Smooth muscle cell (in vitro differentiated cells): ENCODE measurements around the gene PRKCZ. TPM values are rescaled to one million over a fixed set of nuclear protein-coding genes. Genes with fewer than 3 reads are reported as not detected.

Experiments
- DNase-seq: peaks from one replicate; lab custom pipeline; 2025; ENCODE audit not compliant: unreplicated experiment; lab: John Stamatoyannopoulos, UW
- H2AFZ ChIP-seq: fragments of 200-600 bp; sonication (generic); 2 replicates; pipeline ENCODE4 v1.6.0; 2016; ENCODE audit warnings: antibody characterized with exemption, low read depth, mild to moderate bottlenecking
- H3F3A ChIP-seq: fragments of 200-600 bp; sonication (generic); 2 replicates; pipeline ENCODE4 v1.6.0; 2017; ENCODE audit warnings: antibody characterized with exemption, low read depth
- H3K27ac ChIP-seq: fragments of 200-600 bp; sonication (generic); 2 replicates; pipeline ENCODE4 v1.5.1; 2016; ENCODE audit warnings: low read depth, mild to moderate bottlenecking
- H3K27me3 ChIP-seq: fragments of 200-600 bp; sonication (generic); 2 replicates; pipeline ENCODE4 v1.6.1; 2016; ENCODE audit warnings: low read depth, mild to moderate bottlenecking
- H3K36me3 ChIP-seq: fragments of 200-600 bp; sonication (generic); 2 replicates; pipeline ENCODE4 v1.5.1; 2016; ENCODE audit warnings: low read depth
- H3K4me1 ChIP-seq: fragments of 200-600 bp; sonication (generic); 2 replicates; pipeline ENCODE4 v1.5.1; 2016; ENCODE audit warnings: low read depth
- H3K4me2 ChIP-seq: fragments of 200-600 bp; sonication (generic); 2 replicates; pipeline ENCODE4 v1.6.0; 2016; ENCODE audit warnings: mild to moderate bottlenecking
- H3K4me3 ChIP-seq: fragments of 200-600 bp; sonication (generic); 2 replicates; pipeline ENCODE4 v1.5.1; 2016; ENCODE audit warnings: mild to moderate bottlenecking
- H3K79me2 ChIP-seq: fragments of 200-600 bp; sonication (generic); 2 replicates; pipeline ENCODE4 v1.6.0; 2016; ENCODE audit warnings: low read depth, mild to moderate bottlenecking
- H3K9ac ChIP-seq: fragments of 200-600 bp; sonication (generic); 2 replicates; pipeline ENCODE4 v1.6.0; 2016; ENCODE audit warnings: low read depth
- H3K9me3 ChIP-seq: fragments of 200-600 bp; sonication (generic); replicated peaks from 2 replicates; pipeline ENCODE4 v1.5.1; 2016; ENCODE audit warnings: low read depth
- H4K20me1 ChIP-seq: fragments of 200-600 bp; sonication (generic); 2 replicates; pipeline ENCODE4 v1.6.0; 2016; ENCODE audit warnings: low read depth
- WGBS: methylation state at CpG from one replicate; pipeline ENCODE4 v1.1.7; 2016; ENCODE audit warnings: low lambda C conversion rate; 5-methylcytosine and 5-hydroxymethylcytosine counted together
- polyA plus RNA-seq: library from polyadenylated mRNA; unstranded; fragments of >200 nt; fragmentation: Nextera tagmentation; extraction: Ambion mirVana; gene quantifications from 2 replicates; pipeline ENCODE4 v1.2.1, GENCODE V29; 2016
- total RNA-seq: library from RNA; depleted of rRNA; stranded (reverse); fragments of >200 nt; gene quantifications from 2 replicates; pipeline ENCODE4 v1.2.3, GENCODE V29; 2014
- TF ChIP-seq, protein P1 (sequence below): fragments of 200-600 bp; sonication (generic); IDR thresholded peaks from 2 replicates; pipeline ENCODE4 v1.5.1; 2017; ENCODE audit warnings: borderline replicate concordance, mild to moderate bottlenecking, antibody characterized with exemption; ENCODE audit not compliant: insufficient read depth, poor library complexity, severe bottlenecking

The PRKCZ gene
- total and polyA plus RNA-seq, 2 experiments from 2014 or later = 5.8 to 10.3 TPM

DNA sequence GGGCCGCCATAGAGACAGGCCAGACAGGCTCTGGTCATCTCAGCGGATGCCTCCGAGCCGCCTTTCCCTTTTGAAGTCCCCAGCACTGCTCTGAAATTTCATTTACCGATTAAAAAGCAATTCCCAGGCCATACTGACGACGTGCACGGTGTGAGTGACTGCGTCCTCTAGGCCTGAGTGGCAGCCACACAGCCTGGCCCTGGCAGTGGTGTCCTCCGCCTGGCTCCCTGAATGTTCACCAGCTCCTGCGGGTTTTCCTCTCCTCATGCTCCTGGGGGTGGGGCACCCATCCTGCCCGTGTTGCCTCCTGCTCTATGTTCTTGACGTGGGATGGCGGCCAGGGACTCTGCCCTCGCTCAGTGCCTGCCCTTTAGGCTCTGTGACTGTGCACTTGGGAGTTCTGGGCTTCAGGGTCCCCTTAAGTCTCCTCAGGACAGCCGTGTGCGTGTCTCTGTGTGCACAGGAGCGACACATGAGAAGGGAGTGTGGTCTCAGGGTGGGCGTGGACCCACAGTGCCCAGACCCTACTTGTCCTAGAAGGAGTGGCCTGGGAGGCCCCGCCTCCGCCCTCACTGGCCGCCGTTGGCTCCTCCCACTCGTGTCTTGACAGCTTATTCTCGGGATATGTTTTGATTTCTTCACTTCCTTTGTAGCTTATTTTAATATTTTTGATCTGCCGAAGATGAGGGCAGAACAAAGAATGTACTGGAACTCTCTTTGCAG is 181.5 kb downstream of the PRKCZ start:
- Histone ChIP-seq H3F3A (peaks cover 8% of the 10 kb centered on the region), H4K20me1 (peaks cover 81% of the 10 kb centered on the region), H3K4me3 (peak overlapping the region; percentile 74), H3K27me3 (no peaks in the 10 kb centered on the region), H3K36me3 (no peaks in the 10 kb centered on the region), H3K9ac (peak overlapping the region; percentile 72), H3K9me3 (no peaks in the 10 kb centered on the region), H3K4me1 (peaks cover 51% of the 10 kb centered on the region), H3K79me2 (peaks cover 81% of the 10 kb centered on the region), H3K27ac (peak overlapping the region; percentile 80), H3K4me2 (peak overlapping the region; percentile 98), H2AFZ (no peak overlapping the region)
- TF ChIP-seq, protein P1, sequence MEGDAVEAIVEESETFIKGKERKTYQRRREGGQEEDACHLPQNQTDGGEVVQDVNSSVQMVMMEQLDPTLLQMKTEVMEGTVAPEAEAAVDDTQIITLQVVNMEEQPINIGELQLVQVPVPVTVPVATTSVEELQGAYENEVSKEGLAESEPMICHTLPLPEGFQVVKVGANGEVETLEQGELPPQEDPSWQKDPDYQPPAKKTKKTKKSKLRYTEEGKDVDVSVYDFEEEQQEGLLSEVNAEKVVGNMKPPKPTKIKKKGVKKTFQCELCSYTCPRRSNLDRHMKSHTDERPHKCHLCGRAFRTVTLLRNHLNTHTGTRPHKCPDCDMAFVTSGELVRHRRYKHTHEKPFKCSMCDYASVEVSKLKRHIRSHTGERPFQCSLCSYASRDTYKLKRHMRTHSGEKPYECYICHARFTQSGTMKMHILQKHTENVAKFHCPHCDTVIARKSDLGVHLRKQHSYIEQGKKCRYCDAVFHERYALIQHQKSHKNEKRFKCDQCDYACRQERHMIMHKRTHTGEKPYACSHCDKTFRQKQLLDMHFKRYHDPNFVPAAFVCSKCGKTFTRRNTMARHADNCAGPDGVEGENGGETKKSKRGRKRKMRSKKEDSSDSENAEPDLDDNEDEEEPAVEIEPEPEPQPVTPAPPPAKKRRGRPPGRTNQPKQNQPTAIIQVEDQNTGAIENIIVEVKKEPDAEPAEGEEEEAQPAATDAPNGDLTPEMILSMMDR = no peak
- 24% methylated on average over 26 of the region's 26 CpGs for WGBS
- DNase-seq = peak; percentile 75

DNA sequence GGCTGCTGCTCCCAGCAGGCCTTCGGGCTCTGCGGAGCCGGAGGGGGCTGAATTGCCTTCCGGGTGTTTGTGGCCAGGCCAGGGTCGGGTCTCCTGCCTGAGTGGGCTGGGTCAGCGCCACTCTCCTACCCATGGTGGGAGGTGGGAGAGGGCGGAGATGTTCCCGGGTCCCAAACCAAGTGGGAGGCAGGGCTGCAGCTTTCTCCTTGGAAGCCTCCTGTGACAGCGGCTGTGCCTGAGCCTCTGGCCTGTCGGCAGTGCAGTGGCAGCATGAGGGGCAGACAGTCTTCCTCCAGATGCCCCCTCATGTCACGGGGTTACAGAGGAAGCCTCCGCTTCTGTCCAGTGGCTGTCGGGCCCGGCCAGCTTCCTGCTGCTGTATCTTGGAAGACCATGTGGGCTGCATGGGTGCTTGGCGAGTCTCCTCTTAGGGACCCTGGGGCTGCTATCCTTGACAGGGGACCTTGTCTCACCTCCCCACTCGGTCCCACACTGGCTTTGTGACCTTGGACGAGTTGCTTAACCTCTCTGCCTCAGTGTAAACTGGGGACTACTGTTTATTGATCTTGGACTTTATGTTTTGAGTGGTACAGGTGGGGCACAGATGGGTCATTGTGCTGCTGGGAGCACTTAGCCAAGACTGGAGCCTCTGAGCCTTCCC is 182.2 kb downstream of the PRKCZ start:
- no peak overlapping the region for H3K9ac ChIP-seq
- H3K9me3 ChIP-seq = no peaks in the 10 kb centered on the region
- H3K4me2 ChIP-seq = peak overlapping the region; percentile 98
- peaks cover 88% of the 10 kb centered on the region for H4K20me1 ChIP-seq
- WGBS = 65% methylated on average over 17 of the region's 17 CpGs
- peaks cover 48% of the 10 kb centered on the region for H3K4me1 ChIP-seq
- no peaks in the 10 kb centered on the region for H3K27me3 ChIP-seq
- peaks cover 8% of the 10 kb centered on the region for H3F3A ChIP-seq
- no peaks in the 10 kb centered on the region for H3K36me3 ChIP-seq
- no peak for DNase-seq
- TF ChIP-seq, protein P1 = no peak
- H3K27ac ChIP-seq = peak overlapping the region; percentile 80
- H3K4me3 ChIP-seq = peak overlapping the region; percentile 74
- H2AFZ ChIP-seq = no peak overlapping the region
- peaks cover 88% of the 10 kb centered on the region for H3K79me2 ChIP-seq

DNA sequence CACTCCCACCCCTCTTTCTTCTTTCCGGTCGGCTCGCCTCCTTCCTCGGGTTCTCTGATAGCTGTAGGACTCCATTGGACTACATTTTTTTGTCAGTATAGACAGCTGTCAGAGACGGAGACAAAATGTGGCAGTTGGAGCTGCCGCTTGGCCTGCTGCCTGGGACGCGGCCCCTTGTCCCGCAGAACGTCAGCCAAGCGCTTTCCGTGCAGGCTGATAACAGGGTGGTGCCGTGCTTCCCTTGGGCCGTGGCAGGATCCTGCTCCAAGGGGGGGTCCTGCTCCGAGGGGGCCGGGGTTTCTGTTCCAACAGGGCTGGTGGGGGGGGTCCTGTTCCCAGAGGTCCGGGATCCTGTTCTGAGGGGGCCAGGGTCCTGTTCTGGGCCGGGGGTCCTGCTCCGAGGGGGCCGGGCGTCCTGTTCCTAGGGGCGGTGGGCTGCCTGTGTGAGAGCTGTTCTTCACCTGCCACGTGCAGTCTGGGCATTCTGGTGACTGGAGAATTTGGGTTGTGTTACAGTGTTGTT is 182.8 kb downstream of the PRKCZ start:
- 77% methylated on average over 21 of the region's 23 CpGs for WGBS
- H3K4me1 ChIP-seq = peaks cover 48% of the 10 kb centered on the region
- H3K27ac ChIP-seq = peak overlapping the region; percentile 80
- TF ChIP-seq, protein P1 = no peak
- H4K20me1 ChIP-seq = peaks cover 94% of the 10 kb centered on the region
- H3K9ac ChIP-seq = no peak overlapping the region
- DNase-seq = no peak
- H3K4me3 ChIP-seq = peak overlapping the region; percentile 74
- no peaks in the 10 kb centered on the region for H3K36me3 ChIP-seq
- peak overlapping the region; percentile 98 for H3K4me2 ChIP-seq
- H3K9me3 ChIP-seq = no peaks in the 10 kb centered on the region
- no peaks in the 10 kb centered on the region for H3K27me3 ChIP-seq
- H3F3A ChIP-seq = peaks cover 8% of the 10 kb centered on the region
- peaks cover 94% of the 10 kb centered on the region for H3K79me2 ChIP-seq
- no peak overlapping the region for H2AFZ ChIP-seq
